Inferior parietal cortex (tissue), 1 donor: ENCODE results near the gene WNT9A.
"Not testable (repeated sequence)": the region's sequence is repeated elsewhere in the genome, so short reads cannot be mapped to it uniquely, and the experiment has no call there.

Experiments used
- DNase-seq: peaks from one replicate; pipeline ENCODE4 v3.0.0-alpha.2; 2016; ENCODE audit errors: extremely low spot score

Gene WNT9A

GRCh38 chr1:227947676-227948492 lies at the start of gene WNT9A:
TSS of gene WNT9A (minus strand) at chr1:227947932. CDS start at chr1:227947887, 45 bp downstream.
- no peak for DNase-seq

- no peak for DNase-seq
Observed at GRCh38 chr1:227996187-227996950, 48.6 kb upstream of the WNT9A start.

- DNase-seq = no peak
Observed at GRCh38 chr1:227994632-227995300, 47.0 kb upstream of the WNT9A start.

GRCh38 chr1:227987181-227987580 lies 39.4 kb upstream of the WNT9A start:
- no peak for DNase-seq

- not testable (repeated sequence) for DNase-seq
Observed at GRCh38 chr1:227975583-227976283, 28.0 kb upstream of the WNT9A start.

- not testable (repeated sequence) for DNase-seq
Observed at GRCh38 chr1:227973724-227974288, 26.1 kb upstream of the WNT9A start.

- not testable (repeated sequence) for DNase-seq
Observed at GRCh38 chr1:227972843-227973374, 25.2 kb upstream of the WNT9A start.

- not testable (repeated sequence) for DNase-seq
Observed at GRCh38 chr1:227972283-227972679, 24.5 kb upstream of the WNT9A start.

GRCh38 chr1:227971643-227972282 lies 24.0 kb upstream of the WNT9A start:
- not testable (repeated sequence) for DNase-seq

GRCh38 chr1:227971216-227971615 lies 23.5 kb upstream of the WNT9A start:
- not testable (repeated sequence) for DNase-seq

GRCh38 chr1:227970076-227970995 lies 22.6 kb upstream of the WNT9A start:
- not testable (repeated sequence) for DNase-seq

- DNase-seq = not testable (repeated sequence)
Observed at GRCh38 chr1:227967815-227968214, 20.1 kb upstream of the WNT9A start.

- DNase-seq = not testable (repeated sequence)
Observed at GRCh38 chr1:227966733-227967132, 19.0 kb upstream of the WNT9A start.

- DNase-seq = no peak
Observed at GRCh38 chr1:227961651-227962466, 14.1 kb upstream of the WNT9A start.

- no peak for DNase-seq
Observed at GRCh38 chr1:227959325-227959860, 11.7 kb upstream of the WNT9A start.

- no peak for DNase-seq
Observed at GRCh38 chr1:227958617-227959324, 11.0 kb upstream of the WNT9A start.

- no peak for DNase-seq
Observed at GRCh38 chr1:227955808-227956207, 8.1 kb upstream of the WNT9A start.
